ENCODE data around the gene LRIG1. TPM values are rescaled to one million over a fixed set of nuclear protein-coding genes. Genes with fewer than 3 reads are reported as not detected.

Gene LRIG1
- total and polyA plus RNA-seq, 2 experiments from 2014 or later: 8.2 to 13.3 TPM

DNA sequence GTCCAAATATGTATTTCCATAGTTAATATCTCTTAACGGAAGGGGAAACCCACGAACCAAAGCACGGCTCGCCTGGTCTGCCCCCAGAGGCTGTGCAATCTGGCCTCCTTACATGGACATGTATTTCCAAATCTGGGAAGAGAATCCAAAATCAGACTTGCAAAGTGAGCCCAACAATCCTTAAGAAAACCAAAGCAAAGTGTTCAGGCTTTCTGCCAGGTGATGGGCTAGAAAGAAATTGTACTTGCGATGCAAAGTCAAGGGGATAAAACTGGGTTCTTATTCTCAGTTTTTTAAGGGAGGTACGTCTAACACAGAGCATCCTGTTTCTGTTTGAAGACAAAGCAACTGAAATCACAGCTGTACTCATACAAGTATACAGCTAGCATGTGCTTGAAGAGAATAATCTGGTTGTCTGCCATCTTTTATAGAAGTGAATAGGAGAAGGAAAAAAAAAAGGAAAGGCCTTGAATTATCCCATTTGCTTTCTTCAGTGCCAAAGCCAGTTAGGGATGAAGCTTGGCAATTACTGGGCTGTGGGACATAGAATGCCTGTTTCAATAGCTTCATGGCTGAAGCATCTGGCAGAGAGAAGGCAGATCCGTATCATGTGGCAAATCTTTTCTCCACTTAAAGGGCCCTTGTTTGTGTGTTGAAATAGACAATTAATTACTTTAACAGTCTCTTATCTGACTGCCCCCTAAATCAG is 48.4 kb downstream of the LRIG1 start:
- no peaks in the 10 kb centered on the region for H3K4me1 ChIP-seq (ENCODE audit: insufficient read depth)
- H3K4me2 ChIP-seq: no peak overlapping the region
- H2AFZ ChIP-seq: no peak overlapping the region
- no peaks in the 10 kb centered on the region for H3K9me3 ChIP-seq (ENCODE audit: low read depth)
- H3K79me2 ChIP-seq: no peaks in the 10 kb centered on the region
- TF ChIP-seq, protein P1, sequence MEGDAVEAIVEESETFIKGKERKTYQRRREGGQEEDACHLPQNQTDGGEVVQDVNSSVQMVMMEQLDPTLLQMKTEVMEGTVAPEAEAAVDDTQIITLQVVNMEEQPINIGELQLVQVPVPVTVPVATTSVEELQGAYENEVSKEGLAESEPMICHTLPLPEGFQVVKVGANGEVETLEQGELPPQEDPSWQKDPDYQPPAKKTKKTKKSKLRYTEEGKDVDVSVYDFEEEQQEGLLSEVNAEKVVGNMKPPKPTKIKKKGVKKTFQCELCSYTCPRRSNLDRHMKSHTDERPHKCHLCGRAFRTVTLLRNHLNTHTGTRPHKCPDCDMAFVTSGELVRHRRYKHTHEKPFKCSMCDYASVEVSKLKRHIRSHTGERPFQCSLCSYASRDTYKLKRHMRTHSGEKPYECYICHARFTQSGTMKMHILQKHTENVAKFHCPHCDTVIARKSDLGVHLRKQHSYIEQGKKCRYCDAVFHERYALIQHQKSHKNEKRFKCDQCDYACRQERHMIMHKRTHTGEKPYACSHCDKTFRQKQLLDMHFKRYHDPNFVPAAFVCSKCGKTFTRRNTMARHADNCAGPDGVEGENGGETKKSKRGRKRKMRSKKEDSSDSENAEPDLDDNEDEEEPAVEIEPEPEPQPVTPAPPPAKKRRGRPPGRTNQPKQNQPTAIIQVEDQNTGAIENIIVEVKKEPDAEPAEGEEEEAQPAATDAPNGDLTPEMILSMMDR (IDR thresholded peaks at IDR 0.05; ENCODE audit: poor library complexity): no peak
- TF ChIP-seq EZH2 (IDR thresholded peaks at IDR 0.05; ENCODE audit: borderline replicate concordance): no peak
- no peak for TF ChIP-seq EZH2phosphoT487 (IDR thresholded peaks at IDR 0.05; ENCODE audit: low read depth, severe bottlenecking, unreplicated experiment)
- no peaks in the 10 kb centered on the region for H3K27me3 ChIP-seq
- no peaks in the 10 kb centered on the region for H3K9me2 ChIP-seq (replicated peaks; ENCODE audit: insufficient read depth)
- DNase-seq (ENCODE audit: low spot score): no peak
- H3K36me3 ChIP-seq (replicated peaks; ENCODE audit: insufficient read depth, low read depth): no peaks in the 10 kb centered on the region
- 87% methylated on average over 7 of the region's 7 CpGs for WGBS (ENCODE audit: low lambda C conversion rate, missing lambda C conversion rate)
- no peak overlapping the region for H3K4me3 ChIP-seq
- no peaks in the 10 kb centered on the region for H4K20me1 ChIP-seq (ENCODE audit: insufficient read depth, poor library complexity, severe bottlenecking)
- no peak overlapping the region for H3K27ac ChIP-seq

DNA sequence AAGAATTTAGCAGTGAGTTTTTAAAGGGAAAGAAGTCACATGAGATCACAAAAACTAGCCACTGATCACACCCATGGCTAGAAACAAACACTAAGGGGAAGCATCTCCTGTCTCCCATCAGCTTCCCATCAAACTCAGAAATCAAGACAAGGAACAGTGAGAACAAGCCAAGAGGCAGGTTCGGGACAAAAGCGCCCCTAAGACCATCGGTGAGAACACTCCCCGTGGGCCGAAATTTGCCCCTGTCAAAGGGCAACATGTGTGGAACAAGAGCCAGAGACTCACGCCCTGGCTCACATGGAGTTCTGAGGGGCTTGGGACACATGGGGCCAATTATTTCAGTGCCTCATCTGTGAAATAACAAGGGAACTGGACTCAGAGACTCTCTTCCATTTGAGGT is 49.1 kb downstream of the LRIG1 start:
- Histone ChIP-seq H3K9me2 (replicated peaks; ENCODE audit: insufficient read depth) (no peaks in the 10 kb centered on the region), H3K9me3 (ENCODE audit: low read depth) (no peaks in the 10 kb centered on the region), H2AFZ (no peak overlapping the region), H3K36me3 (replicated peaks; ENCODE audit: insufficient read depth, low read depth) (no peaks in the 10 kb centered on the region), H4K20me1 (ENCODE audit: insufficient read depth, poor library complexity, severe bottlenecking) (no peaks in the 10 kb centered on the region), H3K4me1 (ENCODE audit: insufficient read depth) (no peaks in the 10 kb centered on the region), H3K4me3 (no peak overlapping the region), H3K4me2 (no peak overlapping the region), H3K27ac (no peak overlapping the region), H3K27me3 (no peaks in the 10 kb centered on the region), H3K79me2 (no peaks in the 10 kb centered on the region)
- TF ChIP-seq EZH2 (IDR thresholded peaks at IDR 0.05; ENCODE audit: borderline replicate concordance) (no peak), EZH2phosphoT487 (IDR thresholded peaks at IDR 0.05; ENCODE audit: low read depth, severe bottlenecking, unreplicated experiment) (no peak)
- TF ChIP-seq, protein P1 (IDR thresholded peaks at IDR 0.05; ENCODE audit: poor library complexity): no peak
- WGBS (ENCODE audit: low lambda C conversion rate, missing lambda C conversion rate): 98% methylated on average over 6 of the region's 6 CpGs
- no peak for DNase-seq (ENCODE audit: low spot score)

DNA sequence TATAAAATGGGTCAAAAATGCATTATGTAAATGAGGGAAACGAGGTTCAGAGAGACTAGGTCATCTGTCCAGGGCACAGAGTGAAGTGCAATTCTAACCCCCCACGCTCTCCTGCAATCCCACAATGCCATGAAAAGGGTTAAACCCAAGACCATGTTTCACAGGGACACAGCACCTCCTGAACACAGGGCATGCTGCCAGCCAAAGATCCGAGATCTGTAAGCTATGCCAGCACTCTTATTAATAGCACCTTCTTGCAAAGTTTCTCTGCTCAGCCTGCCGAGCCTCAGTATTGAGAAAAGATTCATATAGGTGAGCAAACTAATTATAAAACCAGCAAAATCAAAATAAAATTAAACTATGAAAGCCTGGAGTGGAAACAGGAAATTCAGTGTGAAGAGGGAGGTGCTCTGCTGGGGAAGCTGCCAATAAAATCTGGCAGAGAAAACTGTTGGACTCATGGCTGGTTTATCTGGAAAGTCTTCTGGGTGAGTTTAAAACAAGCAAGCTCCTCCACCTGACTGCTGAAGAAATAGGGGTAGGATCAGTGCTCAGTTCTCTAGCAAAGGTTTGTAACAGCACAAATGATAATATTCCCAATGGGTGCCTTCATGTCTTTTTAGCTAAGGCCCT is 50.3 kb downstream of the LRIG1 start:
- TF ChIP-seq, protein P1 (IDR thresholded peaks at IDR 0.05; ENCODE audit: poor library complexity): no peak
- TF ChIP-seq EZH2phosphoT487 (IDR thresholded peaks at IDR 0.05; ENCODE audit: low read depth, severe bottlenecking, unreplicated experiment): no peak
- TF ChIP-seq EZH2 (IDR thresholded peaks at IDR 0.05; ENCODE audit: borderline replicate concordance): no peak
- Histone ChIP-seq H3K9me3 (ENCODE audit: low read depth) (no peaks in the 10 kb centered on the region), H3K79me2 (no peaks in the 10 kb centered on the region), H3K4me2 (peak overlapping the region; percentile 54), H3K4me1 (ENCODE audit: insufficient read depth) (no peaks in the 10 kb centered on the region), H3K4me3 (no peak overlapping the region), H3K36me3 (replicated peaks; ENCODE audit: insufficient read depth, low read depth) (no peaks in the 10 kb centered on the region), H4K20me1 (ENCODE audit: insufficient read depth, poor library complexity, severe bottlenecking) (no peaks in the 10 kb centered on the region), H3K9me2 (replicated peaks; ENCODE audit: insufficient read depth) (no peaks in the 10 kb centered on the region), H3K27ac (no peak overlapping the region), H2AFZ (no peak overlapping the region), H3K27me3 (no peaks in the 10 kb centered on the region)
- no peak for DNase-seq (ENCODE audit: low spot score)
- 72% methylated on average over 4 of the region's 4 CpGs for WGBS (ENCODE audit: low lambda C conversion rate, missing lambda C conversion rate)
